ENCODE results near the gene DZIP1L.

DZIP1L gene

GRCh38 chr3:138046085-138046484 is 69.3 kb downstream of the DZIP1L start:
- DNase-seq (ENCODE audit: low spot score) = no peak
- in situ Hi-C loops (cut with MboI; ENCODE audit: low sequenced_read_pairs, unreplicated experiment) = no loop called here
- no peak for TF ChIP-seq CTCF (IDR thresholded peaks at IDR 0.05; ENCODE audit: borderline replicate concordance, control extremely low read depth, extremely low read depth, insufficient read depth, missing control alignments)

DNA sequence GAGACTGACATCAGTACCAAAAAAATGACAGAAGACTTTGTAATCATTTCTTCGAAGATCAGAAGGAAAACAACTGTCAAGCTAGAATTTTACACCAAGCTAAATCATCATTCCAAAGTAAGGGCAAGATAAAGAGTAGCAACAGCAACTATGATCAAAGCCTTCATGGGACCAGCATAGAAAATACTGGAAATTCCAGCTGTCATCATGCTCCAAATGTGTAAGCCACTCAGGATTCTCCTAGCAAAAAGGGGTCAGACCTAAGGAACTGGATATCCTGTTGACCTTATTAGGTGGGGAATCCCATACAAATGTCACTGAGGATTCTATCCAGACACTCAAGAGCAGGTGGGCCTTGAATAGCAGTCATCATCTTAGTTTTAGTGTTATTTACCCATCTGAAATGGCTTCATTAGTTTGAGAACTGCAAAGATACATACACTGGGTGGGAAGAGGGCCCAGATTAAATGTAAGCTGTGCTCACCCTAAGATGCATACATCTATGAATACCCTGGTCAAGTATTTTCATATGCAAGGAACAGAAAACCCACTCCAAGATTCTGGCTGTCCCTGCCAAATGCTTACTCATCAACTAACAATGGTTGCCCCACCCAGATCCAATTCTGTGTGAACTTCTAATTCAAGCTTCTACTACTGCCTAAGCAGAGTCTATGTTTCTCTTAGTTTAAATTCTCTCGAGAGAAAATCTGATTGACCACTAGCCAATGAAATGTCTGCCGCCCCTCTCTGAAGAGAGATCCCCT is 72.0 kb downstream of the DZIP1L start:
- in situ Hi-C loops (cut with MboI; ENCODE audit: low sequenced_read_pairs, unreplicated experiment) = no loop called here
- DNase-seq (ENCODE audit: low spot score) = no peak
- no peak for TF ChIP-seq CTCF (IDR thresholded peaks at IDR 0.05; ENCODE audit: borderline replicate concordance, control extremely low read depth, extremely low read depth, insufficient read depth, missing control alignments)

DNA sequence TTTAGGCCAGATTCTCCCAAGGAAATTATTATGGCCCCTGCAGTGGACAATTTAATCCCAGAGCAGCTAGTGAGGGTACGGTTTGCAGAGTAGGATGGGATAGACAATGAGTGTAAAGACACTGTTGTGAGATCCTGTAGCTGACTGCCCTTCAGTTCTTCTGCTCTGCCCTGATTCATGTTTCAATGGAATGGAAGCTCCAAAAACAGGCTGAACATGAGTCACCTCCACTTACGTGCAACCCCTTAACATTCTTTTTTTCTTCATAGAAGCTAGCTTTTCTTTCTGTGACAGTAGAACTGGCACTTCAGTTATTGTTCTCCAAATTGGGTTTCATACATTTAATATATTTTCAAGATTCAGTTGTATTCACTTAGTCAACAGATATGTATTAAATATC is 73.4 kb downstream of the DZIP1L start:
- TF ChIP-seq CTCF (IDR thresholded peaks at IDR 0.05; ENCODE audit: borderline replicate concordance, control extremely low read depth, extremely low read depth, insufficient read depth, missing control alignments) = no peak
- no peak for DNase-seq (ENCODE audit: low spot score)
- in situ Hi-C loops (cut with MboI; ENCODE audit: low sequenced_read_pairs, unreplicated experiment) = no loop called here

DNA sequence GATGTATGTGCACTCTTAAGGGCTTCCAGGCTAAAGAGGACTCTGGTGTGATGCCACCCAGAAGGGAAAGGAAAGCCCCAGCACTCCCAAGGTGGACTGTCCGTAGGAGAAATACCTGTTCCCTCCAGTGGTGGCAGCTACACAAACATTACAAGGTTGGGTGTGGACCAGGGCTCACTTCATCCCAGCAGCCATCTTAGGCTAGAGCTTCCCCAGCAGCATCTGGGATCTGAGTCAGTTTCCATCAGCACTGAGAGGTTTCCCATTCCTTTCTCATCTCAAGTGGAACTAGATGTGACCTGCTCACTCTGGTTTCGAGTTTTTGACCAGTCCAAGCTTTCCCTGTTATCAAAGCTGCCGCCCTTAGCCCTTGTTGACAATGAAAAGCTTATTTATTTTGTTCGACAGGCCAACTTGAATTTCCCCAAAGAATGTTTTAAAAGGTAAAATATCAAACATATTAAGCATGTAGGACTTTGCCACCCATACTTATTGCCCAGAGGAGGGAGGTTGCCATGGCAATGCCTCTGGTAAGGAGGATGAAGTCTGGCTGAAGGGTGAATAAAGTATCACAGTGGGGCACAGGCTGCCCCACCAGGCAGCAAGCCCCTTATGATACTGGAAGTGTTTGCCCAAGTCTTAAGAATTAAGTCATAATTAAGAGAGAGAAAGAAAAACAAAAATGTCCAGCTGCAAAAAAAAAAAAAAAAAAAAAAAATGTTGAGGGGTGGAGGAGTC is 76.5 kb downstream of the DZIP1L start:
- no peak for TF ChIP-seq CTCF (IDR thresholded peaks at IDR 0.05; ENCODE audit: borderline replicate concordance, control extremely low read depth, extremely low read depth, insufficient read depth, missing control alignments)
- DNase-seq (ENCODE audit: low spot score) = no peak
- in situ Hi-C loops (cut with MboI; ENCODE audit: low sequenced_read_pairs, unreplicated experiment) = no loop called here

DNA sequence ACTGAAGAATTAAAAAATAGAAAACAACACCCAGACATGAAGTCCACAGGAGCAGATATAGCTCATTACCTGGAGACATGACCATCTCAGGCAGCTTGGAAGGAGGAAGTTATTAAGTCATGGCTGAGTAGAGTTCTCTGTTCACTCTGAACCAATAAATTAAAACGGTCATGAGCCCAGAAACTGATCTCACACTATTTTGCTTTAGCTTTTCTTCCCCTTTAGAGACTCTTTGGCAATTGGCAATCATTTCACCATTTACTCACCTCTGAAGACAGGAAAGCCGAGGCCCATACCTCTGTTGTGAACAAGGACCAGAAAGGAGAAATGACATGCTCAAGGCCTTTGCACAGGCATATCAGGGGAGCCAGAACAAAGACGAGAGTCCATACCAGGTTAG is 78.8 kb downstream of the DZIP1L start:
- in situ Hi-C loops (cut with MboI; ENCODE audit: low sequenced_read_pairs, unreplicated experiment) = no loop called here
- no peak for TF ChIP-seq CTCF (IDR thresholded peaks at IDR 0.05; ENCODE audit: borderline replicate concordance, control extremely low read depth, extremely low read depth, insufficient read depth, missing control alignments)
- DNase-seq (ENCODE audit: low spot score) = no peak

DNA sequence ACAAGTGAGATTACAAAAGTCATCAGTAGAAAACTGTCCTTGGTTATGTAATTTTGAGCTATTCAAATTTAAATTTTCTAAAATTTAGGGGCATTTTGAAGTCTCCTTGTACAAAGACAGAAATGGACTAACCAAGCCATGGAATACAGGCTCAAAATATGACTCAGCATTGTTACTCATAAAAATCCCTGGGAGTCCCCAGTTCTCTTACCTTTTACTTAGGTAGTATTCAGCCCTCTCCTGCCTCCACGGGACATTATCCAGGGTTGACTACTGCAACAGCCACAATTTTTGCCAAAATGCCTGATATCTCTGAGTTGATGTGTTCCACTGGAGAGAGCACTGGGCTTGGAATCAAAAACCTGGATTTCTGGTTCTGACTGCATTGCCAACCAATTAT is 80.5 kb downstream of the DZIP1L start:
- in situ Hi-C loops (cut with MboI; ENCODE audit: low sequenced_read_pairs, unreplicated experiment) = no loop called here

More for the DNA sequence above, 80.5 kb downstream of the DZIP1L start:
- no peak for TF ChIP-seq CTCF (IDR thresholded peaks at IDR 0.05; ENCODE audit: borderline replicate concordance, control extremely low read depth, extremely low read depth, insufficient read depth, missing control alignments)
- DNase-seq (ENCODE audit: low spot score) = no peak
